Adipocyte (in vitro differentiated cells): Measurements from ENCODE around the gene DNAH9.

Source experiments
- DNase-seq: peaks from one replicate; pipeline ENCODE4 v3.0.0-alpha.2; 2015; ENCODE audit warnings: low read depth
- H3K27me3 ChIP-seq: replicated peaks from 2 replicates; pipeline ENCODE4 v1.7.0; 2013; ENCODE audit warnings: mild to moderate bottlenecking, low read length, moderate library complexity; ENCODE audit not compliant: control insufficient read depth, insufficient read depth
- H3K36me3 ChIP-seq: 2 replicates; pipeline ENCODE4 v1.7.0; 2013; ENCODE audit warnings: low read length, mild to moderate bottlenecking, moderate library complexity; ENCODE audit not compliant: control insufficient read depth, insufficient read depth, severe bottlenecking
- H3K4me1 ChIP-seq: 2 replicates; pipeline ENCODE4 v1.7.0; 2013; ENCODE audit warnings: mild to moderate bottlenecking, low read length, moderate library complexity; ENCODE audit not compliant: control insufficient read depth, insufficient read depth
- H3K4me3 ChIP-seq: 2 replicates; pipeline ENCODE4 v1.7.0; 2013; ENCODE audit warnings: mild to moderate bottlenecking, low read length, moderate library complexity
- H3K9ac ChIP-seq: 2 replicates; pipeline ENCODE4 v1.7.0; 2013; ENCODE audit warnings: mild to moderate bottlenecking, low read length, moderate library complexity
- H3K9me3 ChIP-seq: 2 replicates; pipeline ENCODE4 v1.7.0; 2013; ENCODE audit warnings: mild to moderate bottlenecking, low read length, moderate library complexity; ENCODE audit not compliant: control insufficient read depth

The DNAH9 gene

GRCh38 chr17:11598274-11599221 lies at the start of gene DNAH9:
DNAH9 (plus strand) TSS chr17:11598470; CDS start chr17:11598499, 29 bp downstream.
- Histone ChIP-seq H3K9ac (peak within 1 kb of the TSS; percentile 63), H3K36me3 (no peaks in the 10 kb centered on the region), H3K4me3 (peak within 1 kb of the TSS; percentile 81), H3K9me3 (peaks cover 7% of the 10 kb centered on the region), H3K27me3 (no peaks in the 10 kb centered on the region), H3K4me1 (peaks cover 4% of the 10 kb centered on the region)
- DNase-seq: no peak

GRCh38 chr17:11550431-11550830 lies 47.8 kb upstream of the DNAH9 start:
- Histone ChIP-seq H3K9ac (no peak overlapping the region), H3K36me3 (no peaks in the 10 kb centered on the region), H3K27me3 (no peaks in the 10 kb centered on the region), H3K4me3 (no peak overlapping the region), H3K4me1 (peaks cover 10% of the 10 kb centered on the region), H3K9me3 (no peaks in the 10 kb centered on the region)
- no peak for DNase-seq

GRCh38 chr17:11551442-11551841 lies 46.8 kb upstream of the DNAH9 start:
- no peak overlapping the region for H3K4me3 ChIP-seq
- peaks cover 10% of the 10 kb centered on the region for H3K4me1 ChIP-seq
- no peaks in the 10 kb centered on the region for H3K9me3 ChIP-seq
- DNase-seq: no peak
- no peaks in the 10 kb centered on the region for H3K27me3 ChIP-seq
- no peak overlapping the region for H3K9ac ChIP-seq
- H3K36me3 ChIP-seq: no peaks in the 10 kb centered on the region

- Histone ChIP-seq H3K9ac (no peak overlapping the region), H3K36me3 (no peaks in the 10 kb centered on the region), H3K27me3 (no peaks in the 10 kb centered on the region), H3K9me3 (no peaks in the 10 kb centered on the region), H3K4me3 (no peak overlapping the region), H3K4me1 (peaks cover 10% of the 10 kb centered on the region)
- DNase-seq: no peak
Measured at GRCh38 chr17:11553135-11553534, 45.1 kb upstream of the DNAH9 start.

- Histone ChIP-seq H3K36me3 (no peaks in the 10 kb centered on the region), H3K4me3 (no peak overlapping the region), H3K9ac (no peak overlapping the region), H3K4me1 (peaks cover 10% of the 10 kb centered on the region), H3K9me3 (no peaks in the 10 kb centered on the region), H3K27me3 (no peaks in the 10 kb centered on the region)
- DNase-seq: no peak
Measured at GRCh38 chr17:11554042-11554441, 44.2 kb upstream of the DNAH9 start.

- Histone ChIP-seq H3K9ac (no peak overlapping the region), H3K9me3 (no peaks in the 10 kb centered on the region), H3K36me3 (no peaks in the 10 kb centered on the region), H3K4me3 (no peak overlapping the region), H3K4me1 (peaks cover 10% of the 10 kb centered on the region), H3K27me3 (no peaks in the 10 kb centered on the region)
- no peak for DNase-seq
Measured at GRCh38 chr17:11554542-11554941, 43.7 kb upstream of the DNAH9 start.

- Histone ChIP-seq H3K27me3 (no peaks in the 10 kb centered on the region), H3K4me3 (no peak overlapping the region)
- DNase-seq: no peak
Measured at GRCh38 chr17:11555530-11555929, 42.7 kb upstream of the DNAH9 start.

GRCh38 chr17:11557727-11558452 lies 40.4 kb upstream of the DNAH9 start:
- DNase-seq: no peak
- H3K27me3 ChIP-seq: no peaks in the 10 kb centered on the region
- peaks cover 11% of the 10 kb centered on the region for H3K4me1 ChIP-seq
- H3K36me3 ChIP-seq: no peaks in the 10 kb centered on the region
- no peak overlapping the region for H3K4me3 ChIP-seq
- H3K9me3 ChIP-seq: no peaks in the 10 kb centered on the region
- H3K9ac ChIP-seq: no peak overlapping the region

More at GRCh38 chr17:11555530-11555929, 42.7 kb upstream of the DNAH9 start:
- Histone ChIP-seq H3K9me3 (no peaks in the 10 kb centered on the region), H3K9ac (no peak overlapping the region), H3K36me3 (no peaks in the 10 kb centered on the region), H3K4me1 (peaks cover 10% of the 10 kb centered on the region)

GRCh38 chr17:11558681-11559234 lies 39.5 kb upstream of the DNAH9 start:
- Histone ChIP-seq H3K9me3 (no peaks in the 10 kb centered on the region), H3K36me3 (no peaks in the 10 kb centered on the region), H3K27me3 (no peaks in the 10 kb centered on the region), H3K4me3 (no peak overlapping the region), H3K9ac (no peak overlapping the region), H3K4me1 (peaks cover 10% of the 10 kb centered on the region)
- DNase-seq: no peak

- Histone ChIP-seq H3K36me3 (no peaks in the 10 kb centered on the region), H3K27me3 (no peaks in the 10 kb centered on the region), H3K9ac (no peak overlapping the region), H3K4me3 (no peak overlapping the region), H3K4me1 (peaks cover 15% of the 10 kb centered on the region), H3K9me3 (no peaks in the 10 kb centered on the region)
- DNase-seq: no peak
Measured at GRCh38 chr17:11559601-11560000, 38.7 kb upstream of the DNAH9 start.

- Histone ChIP-seq H3K36me3 (no peaks in the 10 kb centered on the region), H3K9ac (no peak overlapping the region), H3K9me3 (no peaks in the 10 kb centered on the region), H3K4me1 (peaks cover 15% of the 10 kb centered on the region), H3K4me3 (no peak overlapping the region), H3K27me3 (no peaks in the 10 kb centered on the region)
- no peak for DNase-seq
Measured at GRCh38 chr17:11561281-11561680, 37.0 kb upstream of the DNAH9 start.
